HG03097 (cell line): ENCODE measurements around the gene REC8.

Source experiments
- ATAC-seq: cut with Tn5 transposase; IDR thresholded peaks from one replicate; pipeline ENCODE4 v1.9.1; 2021; ENCODE audit not compliant: unreplicated experiment, low FRiP score

Gene REC8

DNA sequence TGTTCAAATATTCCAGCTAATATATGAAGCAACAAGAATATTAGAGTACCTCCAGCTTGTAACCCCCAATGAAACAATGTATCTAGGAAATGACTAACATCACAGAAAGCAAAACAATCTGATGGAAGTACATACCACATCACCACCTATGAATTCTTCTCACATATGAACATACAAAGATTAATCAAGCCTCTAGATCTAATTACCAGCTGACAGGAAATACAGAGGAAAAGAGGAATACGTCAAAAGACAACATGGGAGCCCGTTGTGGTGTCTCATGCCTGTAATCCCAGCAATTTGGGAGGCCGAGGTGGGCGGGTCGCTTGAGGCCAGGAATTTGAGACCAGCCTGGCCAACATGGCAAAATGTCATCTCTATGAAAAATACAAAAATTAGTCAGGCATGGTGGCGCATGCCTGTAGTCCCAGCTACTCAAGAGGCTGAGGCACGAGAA lies 52.8 kb downstream of the REC8 start:
- ATAC-seq, result no peak

DNA sequence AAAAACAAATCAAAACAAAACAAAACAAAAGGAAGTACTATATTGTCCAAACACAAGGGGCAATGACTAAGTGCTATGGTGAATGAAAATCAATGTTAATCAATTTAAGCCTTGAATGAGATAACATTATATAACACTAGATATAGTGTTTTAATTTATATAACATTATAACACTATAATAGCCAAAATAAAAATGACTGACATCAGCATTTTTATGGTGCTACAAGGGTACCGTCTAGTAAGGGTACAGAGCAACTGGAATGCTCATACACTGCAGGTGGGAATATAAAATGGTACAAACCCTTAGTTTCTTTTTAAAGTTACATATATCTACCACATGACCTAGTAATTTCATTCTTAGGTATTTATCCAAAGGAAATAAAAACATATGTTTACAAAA lies 54.6 kb downstream of the REC8 start:
- no peak for ATAC-seq

DNA sequence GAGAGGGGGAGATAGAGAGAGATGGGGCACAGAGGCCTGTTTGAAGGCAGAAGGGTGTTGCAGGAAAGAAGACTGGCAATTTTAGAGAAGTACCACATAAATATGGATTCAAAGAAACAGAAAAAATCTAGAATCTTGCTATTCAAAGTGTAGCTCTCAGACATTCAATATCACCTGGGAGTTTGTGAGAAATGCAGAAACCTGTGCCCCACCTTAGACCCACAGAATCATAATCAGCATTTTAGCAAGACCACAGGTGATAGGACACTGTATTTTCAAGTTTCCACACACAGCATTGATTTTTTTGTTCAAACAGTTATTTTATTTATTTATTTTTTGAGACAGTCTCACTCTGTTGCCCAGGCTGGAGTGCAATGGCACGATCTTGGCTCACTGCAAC lies 57.0 kb downstream of the REC8 start:
- no peak for ATAC-seq
